Neural progenitor cell (in vitro differentiated cells): ENCODE results near the gene DHTKD1. TPM values are rescaled to one million over a fixed set of nuclear protein-coding genes. Genes with fewer than 3 reads are reported as not detected.

ENCODE experiments used
- DNase-seq: peaks from one replicate; pipeline ENCODE4 v3.0.0-alpha.2; 2016; ENCODE audit warnings: low spot score
- H2AFZ ChIP-seq: fragments of 200-600 bp; sonication (generic); replicated peaks from 2 replicates; pipeline ENCODE4 v1.6.1; 2016; ENCODE audit warnings: antibody characterized with exemption
- H3F3A ChIP-seq: fragments of 200-600 bp; sonication (generic); 2 replicates; pipeline ENCODE4 v1.6.1; 2016; ENCODE audit warnings: antibody characterized with exemption, low read depth
- H3K27ac ChIP-seq: fragments of 200-600 bp; sonication (generic); 2 replicates; pipeline ENCODE4 v1.5.1; 2016; ENCODE audit warnings: mild to moderate bottlenecking
- H3K27me3 ChIP-seq: fragments of 200-600 bp; sonication (generic); 2 replicates; pipeline ENCODE4 v1.6.1; 2016; ENCODE audit warnings: mild to moderate bottlenecking, moderate library complexity
- H3K36me3 ChIP-seq: fragments of 200-600 bp; sonication (generic); 2 replicates; pipeline ENCODE4 v1.5.1; 2016
- H3K4me1 ChIP-seq: fragments of 200-600 bp; sonication (generic); 2 replicates; pipeline ENCODE4 v1.6.1; 2016; ENCODE audit warnings: mixed run types
- H3K4me2 ChIP-seq: fragments of 200-600 bp; sonication (generic); 2 replicates; pipeline ENCODE4 v1.6.1; 2016
- H3K4me3 ChIP-seq: fragments of 200-600 bp; sonication (generic); 2 replicates; pipeline ENCODE4 v1.5.1; 2016
- H3K79me2 ChIP-seq: fragments of 200-600 bp; sonication (generic); 2 replicates; pipeline ENCODE4 v1.6.1; 2016; ENCODE audit warnings: low read depth
- H3K9ac ChIP-seq: fragments of 200-600 bp; sonication (generic); 2 replicates; pipeline ENCODE4 v1.6.1; 2016
- H3K9me3 ChIP-seq: fragments of 200-600 bp; sonication (generic); 2 replicates; pipeline ENCODE4 v1.5.1; 2016; ENCODE audit warnings: low read depth
- H4K20me1 ChIP-seq: fragments of 200-600 bp; sonication (generic); 2 replicates; pipeline ENCODE4 v1.6.1; 2016; ENCODE audit warnings: low read depth
- H3K27ac Mint-ChIP-seq: 3 replicates; pipeline ENCODE4 v1.8.0; 2021; ENCODE audit warnings: mixed read lengths
- H3K27me3 Mint-ChIP-seq: 2 replicates; pipeline ENCODE4 v1.8.0; 2022; ENCODE audit warnings: low read depth, mild to moderate bottlenecking, inconsistent platforms, moderate library complexity, mixed read lengths; ENCODE audit not compliant: insufficient read depth
- H3K36me3 Mint-ChIP-seq: 3 replicates; pipeline ENCODE4 v1.8.0; 2021; ENCODE audit warnings: mixed read lengths
- H3K4me1 Mint-ChIP-seq: 3 replicates; pipeline ENCODE4 v1.8.0; 2021; ENCODE audit warnings: mixed read lengths
- H3K4me3 Mint-ChIP-seq: 3 replicates; pipeline ENCODE4 v1.8.0; 2021; ENCODE audit warnings: mild to moderate bottlenecking, moderate library complexity, mixed read lengths
- H3K9me3 Mint-ChIP-seq: 3 replicates; pipeline ENCODE4 v1.8.0; 2020; ENCODE audit warnings: mixed read lengths
- CTCF ChIP-seq: fragments of 200-600 bp; sonication (generic); IDR thresholded peaks from 2 replicates; pipeline ENCODE4 v1.5.1; 2017; ENCODE audit warnings: antibody characterized with exemption, mild to moderate bottlenecking
- EZH2 ChIP-seq: fragments of 200-600 bp; sonication (generic); IDR thresholded peaks from 2 replicates; pipeline ENCODE4 v1.6.1; 2017; ENCODE audit warnings: antibody characterized with exemption, mild to moderate bottlenecking, moderate library complexity
- EZH2phosphoT487 ChIP-seq: fragments of 200-600 bp; sonication (generic); IDR thresholded peaks from 2 replicates; pipeline ENCODE4 v1.6.1; 2017; ENCODE audit warnings: antibody characterized with exemption
- total RNA-seq: library from RNA; depleted of rRNA; stranded (reverse); fragments of >200 nt; gene quantifications from 2 replicates; pipeline ENCODE4 v1.2.3, GENCODE V29; 2015; ENCODE audit warnings: low replicate concordance

DHTKD1 gene
- total RNA-seq, 1 donor from 2014 or later, result 62.0 TPM

DNA sequence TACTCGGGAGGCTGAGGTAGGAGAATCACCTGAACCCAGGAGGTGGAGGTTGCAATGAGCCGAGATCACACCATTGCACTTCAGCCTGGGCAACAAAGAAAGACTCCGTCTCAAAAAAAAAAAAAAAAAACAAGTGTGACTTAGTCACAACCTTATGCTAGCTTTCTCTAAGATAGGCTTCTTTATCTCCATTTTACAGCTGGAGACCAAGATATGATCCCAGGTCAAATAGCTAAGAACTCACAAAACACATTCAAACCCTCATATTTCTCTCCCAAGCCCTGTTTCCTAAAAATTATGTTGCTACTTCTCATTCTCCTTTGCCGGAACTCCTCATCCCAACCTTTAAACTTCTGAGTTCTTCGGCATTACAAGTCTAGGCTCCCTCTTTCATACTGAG is 13.0 kb upstream of the DHTKD1 start:
- H3K27me3 Mint-ChIP-seq, result peaks cover 2% of the 10 kb centered on the region
- no peaks in the 10 kb centered on the region for H3K9me3 Mint-ChIP-seq
- H4K20me1 ChIP-seq, result no peaks in the 10 kb centered on the region

DNA sequence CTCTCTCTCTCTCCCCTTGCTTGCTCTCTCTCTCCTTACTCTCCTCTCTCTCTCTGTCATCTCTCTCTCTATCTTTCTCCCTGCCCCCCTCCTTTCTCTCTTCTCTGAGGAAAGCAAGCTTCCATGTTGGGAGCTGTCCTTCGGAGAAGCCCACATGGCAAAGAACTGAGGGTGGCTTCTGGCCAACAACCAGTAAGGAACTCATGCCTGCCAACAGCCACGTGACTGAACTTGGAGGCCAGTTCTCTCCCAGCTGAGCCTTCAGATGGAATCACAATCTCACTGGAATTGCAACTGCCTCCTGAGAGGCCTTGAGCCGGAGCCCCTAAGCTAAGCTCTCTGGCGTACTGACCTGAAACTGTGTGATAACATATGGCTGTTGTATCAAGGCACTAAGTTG is 12.0 kb upstream of the DHTKD1 start:
- no peaks in the 10 kb centered on the region for H3K4me1 Mint-ChIP-seq
- Histone ChIP-seq H3K27me3 (no peaks in the 10 kb centered on the region), H2AFZ (no peak overlapping the region)

More for the DNA sequence above, 13.0 kb upstream of the DHTKD1 start:
- no peak overlapping the region for H3K4me3 ChIP-seq
- Mint-ChIP-seq H3K27ac (no peak overlapping the region), H3K4me3 (no peak overlapping the region), H3K4me1 (no peaks in the 10 kb centered on the region), H3K36me3 (no peaks in the 10 kb centered on the region)
- no peak overlapping the region for H2AFZ ChIP-seq
- no peaks in the 10 kb centered on the region for H3F3A ChIP-seq
- H3K4me2 ChIP-seq, result no peak overlapping the region
- no peaks in the 10 kb centered on the region for H3K27me3 ChIP-seq
- H3K9me3 ChIP-seq, result no peaks in the 10 kb centered on the region
- H3K36me3 ChIP-seq, result no peaks in the 10 kb centered on the region
- H3K79me2 ChIP-seq, result no peaks in the 10 kb centered on the region
- DNase-seq, result no peak
- H3K4me1 ChIP-seq, result no peaks in the 10 kb centered on the region
- H3K9ac ChIP-seq, result no peak overlapping the region
- TF ChIP-seq EZH2 (no peak), EZH2phosphoT487 (no peak), CTCF (no peak)
- H3K27ac ChIP-seq, result no peak overlapping the region

GRCh38 chr10:12061124-12061523 is 7.6 kb upstream of the DHTKD1 start:
- Histone ChIP-seq H3K9ac (no peak overlapping the region), H3K9me3 (no peaks in the 10 kb centered on the region), H3K4me1 (no peaks in the 10 kb centered on the region), H3F3A (no peaks in the 10 kb centered on the region), H3K27ac (no peak overlapping the region), H3K36me3 (no peaks in the 10 kb centered on the region), H3K4me2 (no peak overlapping the region), H4K20me1 (no peaks in the 10 kb centered on the region), H3K27me3 (no peaks in the 10 kb centered on the region), H2AFZ (no peak overlapping the region), H3K79me2 (no peaks in the 10 kb centered on the region), H3K4me3 (no peak overlapping the region)
- no peak for TF ChIP-seq EZH2phosphoT487
- no peak for TF ChIP-seq EZH2
- no peak for TF ChIP-seq CTCF
- H3K27ac Mint-ChIP-seq, result no peak overlapping the region
- no peaks in the 10 kb centered on the region for H3K36me3 Mint-ChIP-seq
- no peak for DNase-seq
- H3K9me3 Mint-ChIP-seq, result peaks cover 2% of the 10 kb centered on the region
- H3K4me3 Mint-ChIP-seq, result no peak overlapping the region
- H3K27me3 Mint-ChIP-seq, result no peaks in the 10 kb centered on the region
- H3K4me1 Mint-ChIP-seq, result peaks cover 3% of the 10 kb centered on the region

More for the DNA sequence above, 12.0 kb upstream of the DHTKD1 start:
- H3K4me3 ChIP-seq, result no peak overlapping the region
- H4K20me1 ChIP-seq, result no peaks in the 10 kb centered on the region
- Mint-ChIP-seq H3K27me3 (peaks cover 2% of the 10 kb centered on the region), H3K9me3 (no peaks in the 10 kb centered on the region), H3K27ac (no peak overlapping the region), H3K4me3 (no peak overlapping the region), H3K36me3 (no peaks in the 10 kb centered on the region)
- H3K36me3 ChIP-seq, result no peaks in the 10 kb centered on the region
- H3K4me2 ChIP-seq, result no peak overlapping the region
- H3K27ac ChIP-seq, result no peak overlapping the region
- no peaks in the 10 kb centered on the region for H3K79me2 ChIP-seq
- TF ChIP-seq EZH2phosphoT487 (no peak), CTCF (no peak), EZH2 (no peak)
- no peaks in the 10 kb centered on the region for H3F3A ChIP-seq
- H3K9ac ChIP-seq, result no peak overlapping the region
- no peak for DNase-seq
- H3K4me1 ChIP-seq, result no peaks in the 10 kb centered on the region
- H3K9me3 ChIP-seq, result no peaks in the 10 kb centered on the region
